Measurements from ENCODE around the gene SNX6.

DNA sequence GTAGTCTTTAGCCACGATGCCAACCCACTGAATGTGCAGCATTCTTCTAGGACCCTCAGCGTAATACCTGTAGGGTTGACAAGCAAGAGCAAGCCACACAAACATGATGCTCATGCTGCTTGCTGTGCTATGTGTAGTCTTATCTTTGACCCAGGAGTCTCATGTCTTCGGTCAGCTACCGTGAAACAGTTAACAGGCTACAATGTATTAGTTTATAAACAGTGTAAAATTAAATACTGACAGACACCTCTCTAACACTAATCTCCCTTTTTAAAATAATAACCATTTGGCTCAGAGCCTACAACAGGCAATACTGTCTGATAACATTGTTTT lies 92.3 kb downstream of the SNX6 start:
- TF ChIP-seq, protein P1, sequence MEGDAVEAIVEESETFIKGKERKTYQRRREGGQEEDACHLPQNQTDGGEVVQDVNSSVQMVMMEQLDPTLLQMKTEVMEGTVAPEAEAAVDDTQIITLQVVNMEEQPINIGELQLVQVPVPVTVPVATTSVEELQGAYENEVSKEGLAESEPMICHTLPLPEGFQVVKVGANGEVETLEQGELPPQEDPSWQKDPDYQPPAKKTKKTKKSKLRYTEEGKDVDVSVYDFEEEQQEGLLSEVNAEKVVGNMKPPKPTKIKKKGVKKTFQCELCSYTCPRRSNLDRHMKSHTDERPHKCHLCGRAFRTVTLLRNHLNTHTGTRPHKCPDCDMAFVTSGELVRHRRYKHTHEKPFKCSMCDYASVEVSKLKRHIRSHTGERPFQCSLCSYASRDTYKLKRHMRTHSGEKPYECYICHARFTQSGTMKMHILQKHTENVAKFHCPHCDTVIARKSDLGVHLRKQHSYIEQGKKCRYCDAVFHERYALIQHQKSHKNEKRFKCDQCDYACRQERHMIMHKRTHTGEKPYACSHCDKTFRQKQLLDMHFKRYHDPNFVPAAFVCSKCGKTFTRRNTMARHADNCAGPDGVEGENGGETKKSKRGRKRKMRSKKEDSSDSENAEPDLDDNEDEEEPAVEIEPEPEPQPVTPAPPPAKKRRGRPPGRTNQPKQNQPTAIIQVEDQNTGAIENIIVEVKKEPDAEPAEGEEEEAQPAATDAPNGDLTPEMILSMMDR (IDR thresholded peaks at IDR 0.05 in 2 of 3, conservative IDR thresholded peaks at IDR 0.05 in 1 of 3; ENCODE audit: borderline replicate concordance in 1 of 3, insufficient read depth in 1 of 3, low read depth in 2 of 3, low read length in 2 of 3), result no peak
- TF ChIP-seq CBX3 (IDR thresholded peaks at IDR 0.05; ENCODE audit: low read depth) (no peak), SIN3A (IDR thresholded peaks at IDR 0.05; ENCODE audit: low read depth) (no peak), YY1 (IDR thresholded peaks at IDR 0.05; ENCODE audit: extremely low read depth, insufficient replicate concordance, low read depth, low read length) (no peak), POLR2A (IDR thresholded peaks at IDR 0.05; ENCODE audit: borderline replicate concordance, extremely low read depth, insufficient read depth, insufficient read length) (no peak), POLR2AphosphoS5 (IDR thresholded peaks at IDR 0.05; ENCODE audit: low read depth, low read length) (no peak), EGR1 (IDR thresholded peaks at IDR 0.05; ENCODE audit: low read depth) (no peak)
- TF ChIP-seq, protein P2, sequence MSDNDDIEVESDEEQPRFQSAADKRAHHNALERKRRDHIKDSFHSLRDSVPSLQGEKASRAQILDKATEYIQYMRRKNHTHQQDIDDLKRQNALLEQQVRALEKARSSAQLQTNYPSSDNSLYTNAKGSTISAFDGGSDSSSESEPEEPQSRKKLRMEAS (IDR thresholded peaks at IDR 0.05), result no peak
